ENCODE data around the gene ANKRD40. TPM values are rescaled to one million over a fixed set of nuclear protein-coding genes. Genes with fewer than 3 reads are reported as not detected.
"Not testable (repeated sequence)": the region's sequence is repeated elsewhere in the genome, so short reads cannot be mapped to it uniquely, and the experiment has no call there.

Gene ANKRD40
- total RNA-seq, 1 donor from 2014 or later: 41.1 TPM

GRCh38 chr17:50682938-50683337 lies 24.8 kb downstream of the ANKRD40 start:
- no peaks in the 10 kb centered on the region for H3K27me3 Mint-ChIP-seq (ENCODE audit: unreplicated experiment)
- H3K9me3 Mint-ChIP-seq (ENCODE audit: unreplicated experiment): no peaks in the 10 kb centered on the region
- no peak overlapping the region for H3K27ac Mint-ChIP-seq (ENCODE audit: unreplicated experiment)
- peaks cover 17% of the 10 kb centered on the region for H3K4me1 Mint-ChIP-seq (ENCODE audit: unreplicated experiment)
- no peak overlapping the region for H3K4me3 Mint-ChIP-seq (ENCODE audit: unreplicated experiment)
- no peaks in the 10 kb centered on the region for H3K36me3 Mint-ChIP-seq (ENCODE audit: unreplicated experiment)
- DNase-seq (ENCODE audit: extremely low spot score, unreplicated experiment): no peak
- no peak for TF ChIP-seq CTCF (IDR thresholded peaks at IDR 0.05)

- Mint-ChIP-seq H3K4me3 (ENCODE audit: unreplicated experiment) (no peak overlapping the region), H3K27ac (ENCODE audit: unreplicated experiment) (no peak overlapping the region), H3K4me1 (ENCODE audit: unreplicated experiment) (peaks cover 17% of the 10 kb centered on the region), H3K36me3 (ENCODE audit: unreplicated experiment) (no peaks in the 10 kb centered on the region), H3K27me3 (ENCODE audit: unreplicated experiment) (no peaks in the 10 kb centered on the region), H3K9me3 (ENCODE audit: unreplicated experiment) (no peaks in the 10 kb centered on the region)
- no peak for TF ChIP-seq CTCF (IDR thresholded peaks at IDR 0.05)
- no peak for DNase-seq (ENCODE audit: extremely low spot score, unreplicated experiment)
Observed at GRCh38 chr17:50682441-50682840, 25.3 kb downstream of the ANKRD40 start.

GRCh38 chr17:50681263-50682200 lies 26.2 kb downstream of the ANKRD40 start:
- TF ChIP-seq CTCF (IDR thresholded peaks at IDR 0.05): peak; percentile 78
- DNase-seq (ENCODE audit: extremely low spot score, unreplicated experiment): no peak
- Mint-ChIP-seq H3K4me3 (ENCODE audit: unreplicated experiment) (peak overlapping the region; percentile 7), H3K36me3 (ENCODE audit: unreplicated experiment) (no peaks in the 10 kb centered on the region), H3K4me1 (ENCODE audit: unreplicated experiment) (peaks cover 12% of the 10 kb centered on the region), H3K9me3 (ENCODE audit: unreplicated experiment) (no peaks in the 10 kb centered on the region), H3K27me3 (ENCODE audit: unreplicated experiment) (no peaks in the 10 kb centered on the region), H3K27ac (ENCODE audit: unreplicated experiment) (no peak overlapping the region)

GRCh38 chr17:50680543-50681262 lies 27.0 kb downstream of the ANKRD40 start:
- not testable (repeated sequence) for H3K27me3 Mint-ChIP-seq (ENCODE audit: unreplicated experiment); H3K4me3 Mint-ChIP-seq (ENCODE audit: unreplicated experiment); DNase-seq (ENCODE audit: extremely low spot score, unreplicated experiment); H3K36me3 Mint-ChIP-seq (ENCODE audit: unreplicated experiment); H3K27ac Mint-ChIP-seq (ENCODE audit: unreplicated experiment); H3K9me3 Mint-ChIP-seq (ENCODE audit: unreplicated experiment)
- H3K4me1 Mint-ChIP-seq (ENCODE audit: unreplicated experiment): peaks cover 11% of the 10 kb centered on the region

- Mint-ChIP-seq H3K9me3 (ENCODE audit: unreplicated experiment) (no peaks in the 10 kb centered on the region), H3K4me1 (ENCODE audit: unreplicated experiment) (peaks cover 11% of the 10 kb centered on the region), H3K4me3 (ENCODE audit: unreplicated experiment) (no peak overlapping the region), H3K36me3 (ENCODE audit: unreplicated experiment) (no peaks in the 10 kb centered on the region), H3K27ac (ENCODE audit: unreplicated experiment) (no peak overlapping the region), H3K27me3 (ENCODE audit: unreplicated experiment) (no peaks in the 10 kb centered on the region)
- no peak for DNase-seq (ENCODE audit: extremely low spot score, unreplicated experiment)
- no peak for TF ChIP-seq CTCF (IDR thresholded peaks at IDR 0.05)
Observed at GRCh38 chr17:50680126-50680525, 27.6 kb downstream of the ANKRD40 start.
